HG03135 (cell line): ENCODE measurements around the gene ZBTB7C.

ENCODE experiments used
- ATAC-seq: cut with Tn5 transposase; IDR thresholded peaks from one replicate; pipeline ENCODE4 v1.9.1; 2021; ENCODE audit warnings: mild to moderate bottlenecking, moderate library complexity; ENCODE audit not compliant: unreplicated experiment

The ZBTB7C gene

DNA sequence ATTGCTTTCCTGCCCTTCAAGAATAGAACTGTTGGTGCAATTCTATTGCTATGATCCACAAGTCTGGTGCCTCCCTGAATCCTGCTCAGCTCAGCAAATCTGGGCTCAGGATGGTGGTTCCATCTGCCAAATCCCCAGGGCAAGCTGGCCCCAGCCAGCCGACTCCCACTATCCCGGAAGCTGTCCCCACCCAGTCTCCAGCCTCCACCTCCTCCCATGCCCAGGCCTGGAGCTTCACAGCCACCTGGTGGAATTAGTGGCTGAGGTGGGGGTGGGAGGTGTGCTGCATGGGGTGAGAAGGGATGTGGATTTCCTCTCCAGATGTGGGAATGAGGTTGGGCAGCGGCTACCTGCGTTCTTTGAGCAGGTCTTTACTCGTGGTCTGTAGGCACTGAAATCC, 359.4 kb downstream of the ZBTB7C start:
- ATAC-seq, result no peak

DNA sequence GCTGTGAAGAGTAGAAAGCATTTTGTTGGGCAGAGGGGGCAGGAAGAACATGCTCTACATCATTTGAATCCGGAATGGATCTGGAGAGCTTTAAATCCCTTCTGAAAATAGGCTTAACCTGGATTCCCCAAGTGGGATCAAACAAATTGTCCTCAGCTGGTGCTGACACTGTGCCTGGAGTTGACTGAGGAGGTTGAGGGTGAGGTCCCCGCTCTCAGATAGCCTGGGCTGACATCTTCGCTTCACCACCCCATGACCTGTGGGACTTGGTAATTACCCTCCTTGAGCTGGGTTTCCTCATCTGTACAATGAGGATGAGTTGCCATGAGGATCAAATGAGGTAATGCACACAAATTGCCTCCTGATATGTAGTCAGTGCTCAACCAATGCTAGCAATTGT, 360.9 kb downstream of the ZBTB7C start:
- no peak for ATAC-seq

DNA sequence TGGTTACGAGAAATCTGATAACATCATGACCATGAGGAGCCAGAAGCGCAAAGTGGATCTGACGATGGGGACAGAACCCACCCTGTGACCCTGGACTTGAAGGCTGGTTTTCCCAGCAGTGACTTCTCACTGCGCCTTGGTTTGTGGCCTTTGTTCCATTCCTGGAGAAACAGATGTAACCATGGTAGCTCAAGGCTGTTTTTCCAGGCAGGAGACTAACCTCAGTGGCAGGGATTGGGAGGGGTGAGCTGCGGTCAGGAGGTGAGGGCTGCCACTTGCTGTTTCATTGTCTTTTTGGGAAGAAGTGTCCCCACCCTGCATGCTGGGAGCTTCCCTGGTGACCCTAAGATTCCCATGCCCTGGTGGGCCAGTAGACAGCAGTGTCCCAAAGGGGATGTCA, 362.3 kb downstream of the ZBTB7C start:
- ATAC-seq, result no peak

DNA sequence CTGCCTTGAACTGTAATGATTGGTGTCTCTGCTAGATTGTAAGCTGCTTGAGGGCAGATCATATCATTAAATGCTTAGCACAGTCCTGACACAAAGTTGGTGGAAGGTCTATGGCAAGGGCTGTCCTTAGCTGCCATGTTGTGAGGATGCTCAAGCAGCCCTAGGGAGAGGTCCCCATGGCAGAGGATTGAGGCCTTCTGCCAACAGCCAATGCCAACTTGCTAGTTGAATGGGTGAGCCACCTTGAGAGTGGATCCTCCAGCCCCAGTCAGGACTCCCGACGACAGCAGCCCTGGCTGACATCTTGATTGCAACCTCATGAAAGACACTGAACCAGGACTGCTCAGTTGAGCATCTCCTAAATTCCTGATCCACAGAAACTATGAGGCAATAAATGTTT, 363.4 kb downstream of the ZBTB7C start:
- ATAC-seq, result no peak

DNA sequence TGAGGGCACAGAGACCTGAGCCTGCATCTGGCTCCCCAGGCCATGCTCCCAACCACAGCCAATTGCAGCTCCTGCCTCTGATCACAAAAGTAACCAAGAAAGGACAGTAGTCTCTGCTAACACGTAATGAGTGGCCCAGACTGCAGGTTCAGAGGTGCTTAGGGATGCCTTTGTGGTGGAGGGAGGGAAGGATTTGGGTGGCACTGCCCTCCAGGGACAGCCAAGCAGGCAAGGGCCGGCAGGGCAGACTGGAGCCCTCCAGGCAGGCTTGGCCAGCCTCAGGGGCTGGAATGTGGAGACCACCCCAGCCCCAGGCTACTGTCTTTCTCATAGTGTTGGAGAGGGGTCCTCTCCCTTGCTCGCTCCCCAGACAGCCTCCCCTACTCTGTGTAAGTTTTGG, 364.2 kb downstream of the ZBTB7C start:
- no peak for ATAC-seq

DNA sequence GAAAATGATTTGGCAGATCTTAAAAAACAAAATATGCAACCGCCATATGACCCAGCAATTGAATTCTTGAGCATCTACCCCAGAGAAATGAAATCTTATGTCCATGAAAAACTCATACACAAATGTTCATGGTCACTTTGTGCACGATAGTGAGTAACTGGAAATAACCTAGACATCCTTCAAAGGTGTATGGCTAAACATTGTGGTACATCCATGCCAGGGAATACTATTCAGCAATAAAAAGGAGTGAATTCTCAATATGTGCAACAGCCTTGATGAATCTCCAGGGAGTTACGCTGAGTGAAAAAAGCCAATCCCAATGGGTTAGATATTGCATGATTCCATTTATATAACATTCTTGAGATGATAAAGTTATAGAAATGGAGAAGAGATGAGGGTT, 366.0 kb downstream of the ZBTB7C start:
- ATAC-seq, result no peak

DNA sequence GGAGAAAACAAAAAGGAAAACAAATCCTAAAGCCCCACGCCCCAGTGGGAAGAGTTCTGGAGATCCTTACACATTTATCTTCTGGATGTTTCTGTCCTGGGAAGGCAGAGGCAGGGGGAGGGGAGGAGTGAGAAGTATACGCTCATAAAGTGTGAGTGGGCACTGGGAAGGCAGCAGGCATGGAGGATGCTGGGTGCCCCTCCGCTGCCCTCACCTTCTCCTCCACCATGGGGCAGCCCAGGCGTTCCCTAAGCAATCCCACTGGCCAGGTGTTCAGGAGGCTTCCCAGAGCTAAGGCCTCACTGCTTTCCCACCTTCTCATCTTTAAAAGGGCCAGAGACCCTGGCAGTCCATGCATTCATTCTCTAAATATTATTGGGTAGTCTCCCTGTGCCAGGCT, 366.8 kb downstream of the ZBTB7C start:
- ATAC-seq, result no peak

DNA sequence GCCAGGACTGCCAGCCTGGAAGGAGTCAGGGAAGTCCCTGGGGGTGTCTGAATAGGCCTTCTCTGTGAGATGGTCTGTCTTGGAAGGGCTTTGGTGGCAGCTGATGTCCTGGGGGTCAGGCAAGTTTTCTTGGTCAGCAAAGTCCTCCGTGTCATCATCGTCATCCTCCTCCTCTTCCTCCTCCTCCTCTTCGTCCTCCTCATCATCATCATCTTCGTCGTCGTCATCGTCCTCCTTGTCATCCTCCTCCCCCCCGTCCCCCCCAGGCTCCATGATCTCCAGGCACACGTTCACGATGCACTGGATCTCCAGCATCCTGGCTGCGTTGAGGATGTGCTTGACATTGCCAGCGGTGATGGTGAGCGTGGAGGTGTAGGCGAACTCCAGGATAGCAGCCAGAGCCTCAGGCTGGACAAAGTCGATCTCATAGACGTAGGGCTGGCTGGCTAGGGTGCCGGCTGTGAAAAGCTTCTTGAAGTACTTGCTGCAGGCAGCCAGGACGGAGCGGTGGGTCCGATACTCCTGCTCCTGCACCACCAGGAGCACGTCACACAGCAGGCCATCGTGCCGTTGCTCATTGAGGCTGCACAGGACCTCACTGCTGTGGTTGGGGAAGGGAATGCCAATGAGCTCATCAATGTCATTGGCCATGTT, 368.6 kb downstream of the ZBTB7C start:
- ATAC-seq, result no peak

DNA sequence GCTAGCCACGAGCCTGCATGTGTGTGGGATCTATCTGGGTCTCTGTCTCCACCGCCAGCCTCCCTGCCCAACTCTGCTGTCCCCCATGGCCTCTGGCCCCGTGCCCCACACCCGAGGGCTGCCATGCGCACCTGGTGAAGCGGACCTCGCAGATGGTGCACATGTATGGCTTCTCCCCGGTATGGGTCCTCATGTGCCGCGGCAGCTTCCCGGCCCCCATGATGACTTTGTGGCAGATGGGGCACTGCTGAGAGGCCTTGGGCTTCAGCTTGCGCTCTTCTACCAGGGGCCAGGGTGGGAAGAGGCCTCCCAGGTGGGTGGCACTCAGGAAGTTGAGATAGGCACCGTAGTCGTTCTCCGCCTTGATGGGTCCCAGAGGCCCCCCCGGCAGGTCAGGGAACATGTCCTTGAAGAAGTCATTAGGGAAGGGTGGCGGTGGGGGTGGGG, 369.4 kb downstream of the ZBTB7C start:
- ATAC-seq, result no peak

DNA sequence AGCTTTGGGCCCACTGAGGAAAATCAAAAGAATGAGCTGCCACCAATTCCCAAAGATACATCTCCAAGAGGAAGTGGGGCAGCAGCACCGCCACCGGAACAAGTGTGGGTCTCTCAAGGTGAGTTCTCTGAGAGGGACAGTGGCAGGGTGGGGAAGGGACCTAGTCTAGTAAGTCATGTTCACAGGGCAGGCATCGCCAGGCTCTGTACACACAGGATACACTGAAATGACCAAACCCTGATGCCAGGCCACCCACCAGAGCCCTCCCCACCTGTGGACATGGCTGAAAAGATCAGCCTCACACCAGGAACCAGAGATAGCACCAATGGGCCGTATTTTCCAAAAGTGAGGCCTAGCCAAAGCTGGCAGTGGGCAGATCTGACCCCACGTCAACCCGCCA, 370.5 kb downstream of the ZBTB7C start:
- no peak for ATAC-seq

DNA sequence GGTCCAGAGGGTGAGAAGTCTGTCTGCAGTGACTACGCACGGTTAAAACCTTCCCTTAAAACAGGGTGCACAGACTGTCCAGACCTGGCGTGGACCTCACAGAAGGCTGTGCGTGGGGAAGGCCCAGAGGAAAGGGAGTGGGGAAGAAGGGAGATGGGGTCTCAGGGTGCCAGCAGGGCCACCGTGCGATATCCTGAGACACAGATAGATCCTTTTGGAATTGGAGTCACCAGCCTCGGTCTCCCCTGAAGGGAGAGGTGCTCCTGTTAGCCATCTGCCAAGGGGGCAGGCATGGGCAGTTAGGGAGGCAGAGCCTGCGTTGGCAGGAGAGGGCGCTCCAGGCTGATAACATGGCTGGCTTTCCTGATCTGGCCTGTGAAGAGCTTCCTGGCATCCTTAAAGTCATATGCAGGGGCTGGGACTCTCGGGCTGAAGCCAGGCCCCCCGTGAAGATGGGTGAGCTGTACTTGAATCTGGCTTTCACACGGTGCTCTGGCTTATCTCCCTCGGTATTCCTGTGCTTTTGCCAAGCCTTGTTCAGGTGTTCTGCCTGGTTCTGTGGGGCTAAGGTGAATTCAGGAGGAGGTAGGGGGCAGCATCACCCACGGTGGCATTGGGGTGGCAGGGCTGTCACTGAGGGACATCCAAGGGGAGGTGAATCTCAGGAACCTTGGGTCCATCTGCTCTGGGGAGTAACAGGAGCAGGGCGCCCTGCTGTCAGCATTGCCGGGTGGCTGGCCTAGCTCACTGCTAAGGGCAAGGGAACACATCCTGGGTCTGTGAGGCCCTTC, 371.5 kb downstream of the ZBTB7C start:
- ATAC-seq, result no peak

DNA sequence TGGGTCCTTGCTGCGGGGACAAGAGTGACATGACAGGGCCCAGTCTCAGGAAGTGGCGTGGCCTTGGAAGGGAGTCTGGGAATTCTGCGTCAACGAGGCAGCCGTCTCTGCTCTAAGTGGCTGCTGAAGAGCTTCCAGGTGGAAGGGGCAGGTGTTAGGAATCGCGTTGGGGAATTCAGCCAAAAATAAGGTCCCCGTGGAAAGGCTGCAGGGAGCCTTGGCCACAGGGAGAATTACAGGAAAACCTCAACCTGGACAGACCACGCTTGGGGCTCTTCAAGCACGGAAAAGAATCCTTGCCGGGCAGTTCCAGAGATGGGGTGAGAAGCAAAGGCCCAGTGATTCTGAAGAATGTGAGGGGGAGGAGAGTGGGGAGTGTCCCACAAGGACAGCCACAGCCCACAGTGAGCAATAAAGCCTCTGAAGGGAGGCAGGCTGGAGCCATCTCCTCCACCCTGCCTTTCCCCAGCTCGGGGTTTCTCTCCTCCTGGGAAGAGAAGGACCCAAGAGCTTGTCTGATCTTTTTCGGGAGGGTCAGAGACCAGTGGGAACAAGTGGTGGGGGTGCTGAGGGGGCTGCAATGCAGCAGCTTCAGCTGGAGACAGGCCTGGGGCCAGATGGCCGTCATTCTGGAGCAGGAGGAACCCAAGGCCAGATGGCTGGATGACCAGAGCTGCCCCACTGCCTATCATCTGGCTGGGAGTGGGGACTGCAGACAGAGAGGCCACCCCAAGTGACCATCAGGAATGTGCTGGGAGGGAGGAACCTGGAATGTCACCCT, 372.4 kb downstream of the ZBTB7C start:
- no peak for ATAC-seq

DNA sequence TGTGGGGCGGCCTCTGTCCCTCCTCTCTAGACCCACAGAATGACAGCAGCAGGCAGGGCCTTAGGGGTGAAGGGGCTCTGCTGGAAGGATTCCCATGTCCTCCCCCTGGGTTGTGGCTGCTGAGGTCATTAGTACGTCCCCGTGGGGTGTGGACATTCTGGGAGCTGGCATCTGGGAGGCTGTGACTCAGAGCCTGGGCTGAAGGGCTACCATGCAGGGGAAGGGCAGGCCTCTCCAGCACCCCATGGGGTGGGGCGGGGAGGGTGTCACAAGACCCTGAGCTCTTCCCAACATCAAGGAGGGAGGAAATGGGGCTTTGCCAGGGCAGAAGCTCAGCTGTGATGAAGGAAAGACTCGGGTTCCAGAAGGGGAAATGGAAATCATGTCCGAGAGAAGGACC, 373.0 kb downstream of the ZBTB7C start:
- ATAC-seq, result no peak

DNA sequence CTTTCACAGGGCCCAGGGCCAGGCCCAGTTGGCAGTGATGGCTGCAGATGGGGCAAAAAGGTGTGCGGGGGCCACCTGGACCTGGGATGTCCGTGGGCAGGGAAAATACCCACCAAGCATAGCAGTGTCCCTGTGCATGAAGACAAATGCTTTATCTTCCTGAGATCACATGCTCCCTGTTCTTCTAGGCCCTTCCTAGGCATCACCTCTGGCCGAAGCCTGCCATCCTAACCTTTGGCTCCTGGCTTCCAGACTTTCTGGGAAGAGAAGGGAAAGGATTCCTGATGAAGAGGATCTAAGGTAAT, 373.7 kb downstream of the ZBTB7C start:
- no peak for ATAC-seq

DNA sequence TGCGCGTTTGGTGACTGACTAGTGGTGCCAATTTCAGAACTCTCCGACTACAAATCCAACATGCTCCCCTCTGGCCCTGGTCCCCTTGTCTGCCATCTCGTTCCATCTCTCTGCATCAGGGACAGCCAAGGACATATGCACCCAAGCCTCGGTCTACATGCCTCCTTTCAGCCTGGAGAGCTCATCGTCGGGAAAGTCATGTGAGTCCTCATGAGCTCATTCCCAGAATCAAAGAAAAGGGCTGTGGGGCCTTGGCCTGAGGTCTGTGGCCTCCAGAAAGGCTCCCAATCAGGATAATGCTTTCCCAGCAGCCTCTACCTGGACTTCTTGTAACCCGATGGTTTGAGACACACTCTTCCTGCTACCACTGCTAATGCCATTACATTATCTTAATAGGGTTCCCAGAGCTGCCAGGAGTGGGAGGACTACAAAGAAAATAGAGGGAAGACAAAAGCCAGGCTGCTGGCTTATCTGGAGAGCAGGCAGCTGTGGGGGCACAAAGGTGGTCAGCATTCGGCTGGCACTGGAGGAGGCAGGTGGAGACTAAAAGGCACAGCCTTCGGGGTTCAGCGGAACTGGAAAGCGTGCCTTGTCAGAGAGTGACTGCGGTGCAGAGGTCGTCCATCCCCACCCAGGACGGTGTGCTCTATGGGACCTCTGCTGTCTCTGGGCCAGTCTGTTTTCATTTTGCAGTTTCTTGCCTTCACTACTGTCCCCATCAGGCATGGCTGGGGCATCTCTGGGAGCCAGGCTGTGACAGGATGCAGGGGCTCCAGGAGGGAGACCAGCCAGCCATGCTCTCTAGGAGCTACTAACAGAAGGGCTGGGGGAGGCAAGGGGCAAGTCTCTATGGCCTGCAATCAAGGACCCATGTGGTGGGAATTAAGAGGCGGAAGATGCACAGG, 374.3 kb downstream of the ZBTB7C start:
- no peak for ATAC-seq

DNA sequence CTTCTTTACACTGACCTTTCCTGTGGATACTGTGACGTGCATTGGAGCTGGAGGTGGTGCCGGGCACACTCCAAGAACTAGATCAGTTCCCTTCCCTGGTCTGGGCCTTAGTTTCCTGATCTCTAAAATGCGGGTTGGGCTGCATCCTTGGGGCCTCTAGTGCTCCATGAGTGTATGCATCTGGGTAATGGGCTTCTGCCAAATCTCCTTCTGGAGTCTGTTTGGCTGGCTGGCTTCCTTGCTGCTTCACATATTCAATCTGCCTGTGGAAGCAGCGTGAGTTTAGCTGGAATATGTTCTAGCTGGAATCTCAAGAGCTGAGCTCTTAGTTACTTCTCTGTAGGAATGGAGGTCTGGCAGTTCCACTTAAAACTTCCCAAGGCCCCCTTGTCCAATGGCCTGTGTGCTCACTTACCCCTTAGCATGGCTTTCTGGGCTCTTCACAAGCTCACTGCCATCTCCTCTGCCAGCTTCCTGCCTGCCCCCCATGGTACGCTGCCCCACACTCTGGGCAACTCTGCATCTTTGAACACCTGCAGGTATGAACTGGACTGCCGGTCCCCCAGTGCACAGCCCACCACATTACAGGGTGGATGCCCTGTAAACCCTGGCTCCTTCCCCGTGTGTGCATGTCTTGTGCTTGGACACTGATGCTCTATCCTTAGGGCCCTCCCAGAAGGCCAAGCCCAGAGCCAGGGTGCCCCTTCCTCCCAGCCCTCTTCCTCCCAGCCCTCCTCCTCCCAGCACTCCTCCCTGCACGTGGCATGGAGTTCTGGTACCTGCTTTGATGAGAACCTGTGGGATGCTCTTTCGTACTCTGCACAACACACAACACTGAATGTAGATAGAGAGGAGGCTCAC, 375.2 kb downstream of the ZBTB7C start:
- no peak for ATAC-seq

DNA sequence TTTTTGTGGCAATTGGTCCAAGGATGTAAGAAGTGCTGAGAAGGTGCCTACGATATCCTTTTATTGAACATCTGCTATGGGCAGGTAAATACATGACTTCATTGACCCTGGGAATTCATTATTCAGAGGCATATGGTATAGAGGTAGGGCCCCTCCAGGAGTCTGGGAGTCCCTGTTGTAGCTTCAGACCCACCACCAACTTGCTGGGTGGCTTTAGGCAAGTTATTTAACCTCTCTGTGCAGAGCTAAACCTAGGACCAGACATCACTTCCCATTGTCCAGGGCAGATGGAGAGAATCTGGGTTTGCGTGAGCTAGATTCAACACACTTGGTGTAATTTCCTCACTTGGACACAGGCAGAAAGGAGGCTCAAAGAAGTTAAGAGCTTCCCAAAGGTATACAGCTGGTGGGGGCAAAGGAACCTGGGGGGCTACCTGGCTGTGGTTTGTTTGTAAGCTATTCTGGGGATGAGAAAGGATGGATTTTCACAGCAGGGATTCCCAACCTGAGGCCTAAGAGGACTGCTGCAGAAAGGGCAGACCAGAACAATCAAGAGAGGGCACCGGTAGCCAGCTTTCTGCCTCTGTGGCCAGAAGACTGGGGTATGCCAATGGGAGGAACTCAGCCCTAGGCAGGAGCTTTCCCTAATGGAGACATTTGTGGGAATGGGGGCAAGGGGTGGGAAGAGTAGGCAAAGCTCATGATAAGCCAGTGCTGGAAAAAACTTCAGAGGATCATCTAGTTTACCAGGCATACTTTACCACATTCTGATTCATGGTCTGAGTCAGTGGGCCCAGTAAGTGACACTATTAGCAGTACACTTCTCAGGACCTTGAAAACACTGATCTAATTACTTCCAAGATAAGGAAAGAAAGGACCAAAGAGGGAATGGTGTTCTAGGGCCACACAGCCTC, 376.1 kb downstream of the ZBTB7C start:
- ATAC-seq, result no peak

DNA sequence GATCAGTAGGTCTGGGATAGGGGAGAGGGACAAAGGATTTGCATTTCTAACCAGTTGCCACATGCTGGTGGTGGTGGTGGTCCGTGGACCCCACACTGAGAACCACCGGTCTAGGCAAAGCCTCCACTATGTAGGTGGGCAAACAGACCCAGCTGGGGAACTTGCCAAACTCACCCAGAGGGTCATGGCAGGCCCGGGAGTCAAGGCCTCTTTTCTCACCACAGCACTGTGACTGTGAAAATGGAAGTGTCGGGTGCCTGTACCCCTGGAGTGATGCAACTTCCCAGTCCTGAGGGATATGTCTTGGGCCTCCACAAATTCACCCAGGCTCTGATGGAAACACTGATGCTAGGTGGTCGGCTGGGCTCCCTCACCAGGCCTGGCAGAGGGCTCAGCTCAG, 377.5 kb downstream of the ZBTB7C start:
- no peak for ATAC-seq
